ENCODE measurements around the gene CCDC91.
"Not testable (repeated sequence)": the region's sequence is repeated elsewhere in the genome, so short reads cannot be mapped to it uniquely, and the experiment has no call there.

CCDC91 gene

DNA sequence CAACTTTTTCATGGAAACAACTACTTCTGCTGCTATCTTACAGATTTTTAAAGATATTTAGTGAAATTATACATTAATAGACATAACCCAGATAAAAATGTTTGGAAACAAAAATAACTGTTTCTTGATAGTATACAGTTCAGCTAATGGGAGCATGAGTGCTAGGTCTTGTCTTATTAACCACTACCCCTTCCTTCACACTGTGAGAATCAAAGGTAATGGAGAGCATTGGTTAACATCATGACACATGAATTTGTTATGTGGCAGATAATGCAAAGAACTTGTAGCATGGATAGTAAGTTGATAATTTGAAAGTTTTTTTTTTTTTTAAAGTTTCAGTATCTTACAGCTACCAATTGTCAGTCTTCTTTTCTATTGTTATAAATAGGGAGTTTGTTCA, 44.2 kb downstream of the CCDC91 start:
- no peak for DNase-seq

- DNase-seq: no peak
Measured at GRCh38 chr12:28235015-28235414, 44.8 kb downstream of the CCDC91 start.

- DNase-seq: no peak
Measured at GRCh38 chr12:28235985-28236384, 45.7 kb downstream of the CCDC91 start.

DNA sequence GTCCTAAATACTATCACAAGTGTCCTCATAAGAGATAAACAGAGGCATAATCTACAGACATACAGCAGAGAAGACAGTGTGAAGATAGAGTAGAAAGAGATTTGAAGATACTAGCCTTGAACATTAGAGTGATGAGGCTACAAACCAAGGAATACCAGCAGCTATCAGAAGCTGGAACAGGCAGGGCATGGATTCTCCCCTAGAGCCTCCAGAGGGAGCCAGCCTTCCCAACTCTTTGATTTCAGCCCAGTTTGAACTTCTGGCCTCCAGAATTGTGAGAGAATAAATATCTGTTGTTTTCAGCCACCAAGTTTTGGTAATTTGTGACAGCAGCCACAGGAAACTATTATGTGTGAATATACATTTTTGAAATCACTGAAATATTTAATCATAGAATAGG, 47.2 kb downstream of the CCDC91 start:
- no peak for DNase-seq

DNA sequence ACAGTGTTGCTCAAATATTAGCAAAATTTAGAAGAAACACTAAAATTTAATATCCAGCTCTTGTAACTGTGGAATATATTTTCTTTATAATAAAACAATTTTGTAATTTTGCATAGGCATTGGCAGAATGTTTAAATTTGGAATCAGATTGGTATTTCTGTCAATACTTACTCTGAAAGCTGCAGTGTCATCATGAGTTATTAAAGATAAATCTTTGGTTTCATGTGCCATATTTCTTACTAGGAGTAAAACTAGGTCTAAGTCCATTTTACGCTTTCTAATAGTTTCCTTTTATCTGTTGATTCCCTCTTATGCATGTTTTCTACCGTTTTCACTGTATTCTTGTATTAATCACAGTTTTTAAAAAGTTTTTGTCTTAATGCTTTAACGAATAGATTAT, 49.7 kb downstream of the CCDC91 start:
- no peak for DNase-seq

DNA sequence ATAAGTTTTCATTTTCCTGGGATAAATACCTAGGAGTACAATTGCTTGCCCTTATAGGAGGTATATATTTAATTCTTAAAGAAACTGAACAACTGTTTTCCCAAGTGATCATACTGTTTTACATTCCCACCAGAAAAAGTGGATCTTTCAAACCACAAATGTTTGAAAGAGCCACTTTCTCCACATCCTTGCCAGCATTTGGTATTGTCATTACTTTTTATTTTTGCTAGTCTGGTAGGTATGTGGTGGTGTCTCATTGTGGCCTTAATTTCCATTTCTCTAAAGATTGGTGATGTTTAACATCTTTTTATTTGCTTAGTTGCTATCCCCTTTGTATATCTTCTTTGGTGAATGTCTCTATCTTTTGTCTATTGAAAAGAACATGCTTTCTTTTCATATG, 50.6 kb downstream of the CCDC91 start:
- no peak for DNase-seq

DNA sequence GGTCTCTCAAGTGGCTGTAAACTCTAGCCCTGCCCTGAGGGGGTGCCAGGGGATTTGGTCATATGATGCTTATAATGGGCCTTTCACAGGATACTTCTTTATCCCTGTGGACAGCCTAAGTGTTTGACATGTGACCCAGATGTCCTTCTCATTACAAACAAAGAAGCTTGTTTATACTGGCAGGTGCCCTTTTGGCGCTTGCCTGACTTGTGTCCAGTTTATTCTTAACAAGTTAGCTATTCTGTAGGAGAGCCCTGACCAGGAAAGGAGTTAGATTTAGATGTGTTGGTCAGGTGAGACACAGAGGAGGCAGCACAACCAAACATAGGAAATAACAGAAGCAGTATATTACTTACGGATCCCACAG, 51.9 kb downstream of the CCDC91 start:
- DNase-seq: peak in 1 of 3 experiments; percentile 33

- no peak for DNase-seq
Measured at GRCh38 chr12:28242496-28243309, 52.4 kb downstream of the CCDC91 start.

- no peak for DNase-seq
Measured at GRCh38 chr12:28243310-28243633, 53.0 kb downstream of the CCDC91 start.

DNA sequence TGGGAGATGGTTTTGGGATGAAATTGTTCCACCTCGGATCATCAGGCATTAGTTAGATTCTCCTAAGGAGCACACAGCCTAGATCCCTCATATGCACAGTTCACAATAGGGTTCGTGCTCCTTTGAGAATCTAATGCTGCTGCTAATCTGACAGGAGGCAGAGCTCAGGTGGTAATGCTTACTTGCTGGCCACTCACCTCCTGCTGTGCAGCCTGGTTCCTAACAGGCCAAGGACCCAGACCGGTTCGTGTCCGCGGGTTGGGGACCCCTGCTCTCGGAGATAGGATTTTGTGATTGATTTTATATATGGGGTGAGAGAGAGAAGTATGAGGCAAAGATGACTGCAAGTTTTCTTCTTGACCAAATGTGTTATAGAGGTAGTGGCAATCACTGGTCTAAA, 57.5 kb downstream of the CCDC91 start:
- DNase-seq: no peak

DNA sequence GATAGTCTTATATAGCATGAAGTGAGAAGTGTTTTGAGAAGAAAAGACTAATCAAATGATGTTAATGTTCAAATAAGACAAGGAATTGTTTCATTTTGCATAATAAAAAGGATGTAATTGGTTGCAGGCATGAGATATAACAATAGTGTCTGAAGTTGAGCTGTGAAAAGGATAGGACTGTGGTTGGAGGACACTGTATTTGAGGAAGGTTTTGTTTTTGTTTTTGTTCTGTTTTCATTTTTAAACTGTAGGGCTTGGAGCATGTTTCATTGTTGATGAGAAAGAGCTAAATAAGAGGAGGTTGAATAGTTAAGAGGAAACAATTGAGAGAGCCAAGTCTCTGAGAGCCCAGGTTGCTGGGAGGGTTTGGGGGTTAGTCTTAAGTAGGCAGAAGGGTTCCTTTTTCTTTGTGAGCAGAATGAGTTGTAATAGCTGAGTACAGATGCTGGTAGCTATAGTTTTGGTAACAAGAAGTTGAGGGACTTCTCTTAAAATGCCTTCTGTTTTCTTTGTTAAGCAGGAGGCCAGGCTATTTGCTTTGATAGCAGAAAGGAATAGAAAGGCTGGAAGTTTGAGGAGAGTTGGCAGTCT, 58.4 kb downstream of the CCDC91 start:
- no peak for DNase-seq

GRCh38 chr12:28253161-28253641, 62.9 kb downstream of the CCDC91 start:
- no peak for DNase-seq

DNA sequence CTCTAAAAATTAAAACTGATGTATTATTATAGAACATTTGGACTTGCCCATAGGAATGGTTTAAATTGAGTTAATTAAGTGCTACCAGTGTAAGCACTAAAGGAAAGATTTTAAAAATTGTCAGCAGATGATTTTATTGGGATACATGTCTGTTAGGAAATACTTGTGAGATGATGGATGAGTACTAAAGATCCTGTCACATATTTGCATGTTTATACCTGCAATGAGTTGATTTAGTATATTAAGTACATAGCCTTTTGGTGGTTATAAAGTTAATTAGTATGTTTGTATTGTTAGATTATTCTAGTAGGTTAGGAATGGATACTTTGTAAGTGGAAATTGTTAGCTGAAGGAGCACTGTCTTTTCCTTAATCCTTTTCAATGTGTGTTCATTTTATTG, 67.2 kb downstream of the CCDC91 start:
- DNase-seq: peak in 1 of 3 experiments; percentile 22

DNA sequence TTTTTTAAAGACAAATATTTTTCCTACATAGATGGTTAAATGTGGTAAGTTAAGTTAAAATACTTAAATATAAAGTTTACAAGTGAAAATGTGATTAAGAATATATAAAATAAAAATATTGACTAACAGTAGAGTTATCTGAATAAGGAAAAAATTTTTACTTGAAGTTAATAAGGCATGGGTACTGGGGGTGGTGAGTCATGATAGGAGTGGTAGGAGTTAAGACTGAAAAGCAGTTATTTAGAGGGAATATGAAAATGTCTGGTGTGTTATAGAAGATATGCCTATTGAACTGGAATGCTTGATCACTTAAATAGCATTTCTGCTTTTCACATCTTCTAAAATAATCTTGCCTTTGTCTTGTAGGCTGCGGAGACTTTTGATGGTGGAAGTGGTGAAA, 68.7 kb downstream of the CCDC91 start:
- DNase-seq: no peak

- no peak for DNase-seq
Measured at GRCh38 chr12:28265435-28266042, 75.3 kb downstream of the CCDC91 start.

- not testable (repeated sequence) for DNase-seq
Measured at GRCh38 chr12:28267920-28268607, 77.8 kb downstream of the CCDC91 start.

- no peak for DNase-seq
Measured at GRCh38 chr12:28268608-28269229, 78.5 kb downstream of the CCDC91 start.

- DNase-seq: no peak
Measured at GRCh38 chr12:28269851-28270250, 79.6 kb downstream of the CCDC91 start.

DNA sequence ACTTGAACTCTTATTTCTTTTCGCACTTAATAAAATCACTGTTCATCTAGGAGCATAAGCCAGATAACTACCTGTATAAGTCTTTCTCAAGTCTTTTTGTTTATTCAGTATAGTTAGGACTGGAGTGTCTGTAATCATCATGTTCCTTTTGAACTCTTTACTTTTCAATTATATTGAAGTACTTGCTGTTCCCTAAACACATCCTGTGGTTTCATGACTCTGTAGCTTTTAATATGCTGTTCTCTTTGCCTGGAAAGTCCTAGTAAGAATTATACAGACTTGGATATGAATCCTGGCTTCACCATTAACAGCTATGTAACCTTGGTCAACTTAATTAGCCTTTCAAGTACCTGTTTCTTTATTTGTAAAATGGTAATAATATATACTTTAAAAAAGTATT, 88.2 kb downstream of the CCDC91 start:
- no peak for DNase-seq

DNA sequence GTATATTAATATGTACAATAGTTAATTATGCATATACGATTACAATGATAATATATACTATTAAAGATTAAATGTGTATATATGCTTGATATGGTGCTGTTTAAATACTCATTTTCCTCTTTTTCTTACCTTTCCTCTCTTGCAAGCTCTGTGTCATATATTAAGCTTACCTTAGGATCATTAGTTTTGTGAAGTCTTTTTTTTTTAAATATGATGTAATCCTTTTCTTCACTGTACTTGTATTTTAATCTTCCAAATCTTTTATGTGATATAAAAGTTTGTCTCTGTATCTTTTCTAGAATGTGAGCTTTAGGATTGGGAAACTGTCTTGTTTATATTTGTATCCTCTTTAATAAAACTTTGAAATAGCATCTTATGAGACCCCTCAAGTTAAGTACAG, 88.7 kb downstream of the CCDC91 start:
- no peak for DNase-seq

DNA sequence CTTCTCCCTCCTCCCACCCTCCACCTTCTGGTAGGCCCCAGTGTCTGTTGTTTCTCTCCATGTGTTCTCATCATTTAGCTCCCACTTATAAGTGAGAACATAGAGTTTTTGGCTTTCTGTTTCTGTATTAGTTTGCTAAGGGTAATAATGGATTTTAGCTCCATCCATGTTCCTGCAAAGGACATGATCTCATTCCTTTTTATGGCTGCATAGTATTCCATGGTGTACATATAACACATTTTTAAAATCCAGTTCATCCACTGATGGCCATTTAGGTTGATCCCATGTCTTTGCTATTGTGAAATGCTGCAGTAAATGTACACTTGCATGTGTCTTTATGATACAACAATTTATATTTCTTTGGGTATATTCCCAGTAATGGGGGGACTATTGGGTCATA, 96.1 kb downstream of the CCDC91 start:
- DNase-seq: no peak

DNA sequence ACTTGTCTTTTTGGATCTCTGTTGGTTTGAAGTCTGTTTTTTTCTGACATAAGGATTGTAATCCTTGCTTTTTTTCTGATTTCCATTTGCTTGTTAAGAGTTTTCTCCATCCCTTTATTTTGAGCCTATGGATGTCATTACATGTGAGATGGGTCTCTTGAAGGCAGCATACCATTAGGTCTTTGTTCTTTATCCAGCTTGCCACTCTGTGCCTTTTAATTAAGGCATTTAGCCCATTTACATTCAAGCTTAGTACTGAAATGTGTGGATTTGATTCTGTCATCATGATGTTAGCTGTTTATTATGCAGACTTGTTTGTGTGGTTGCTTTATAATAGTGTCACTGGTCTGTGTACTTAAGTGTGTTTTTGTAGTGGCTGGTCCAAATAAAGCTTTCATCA, 100.0 kb downstream of the CCDC91 start:
- DNase-seq: no peak

DNA sequence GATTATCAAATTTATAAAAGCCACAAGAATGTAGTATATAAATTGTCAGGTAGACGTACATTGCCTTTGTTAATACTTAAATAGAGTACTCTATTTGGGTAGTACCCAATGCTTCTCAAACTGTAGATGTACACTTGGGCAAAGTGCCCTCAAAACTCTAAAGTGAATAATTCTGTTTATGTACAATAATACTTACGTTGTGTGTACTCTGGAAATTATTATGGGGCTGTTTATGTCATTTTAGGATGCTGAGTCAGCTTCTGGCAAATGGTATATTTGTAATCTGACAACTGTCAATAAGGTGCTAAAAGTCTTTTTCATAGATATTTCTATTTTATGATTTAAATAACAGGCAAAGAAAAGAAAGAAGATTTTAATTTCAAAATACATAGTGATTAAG, 102.4 kb downstream of the CCDC91 start:
- no peak for DNase-seq
